ENCODE data around the gene JAML. TPM values are rescaled to one million over a fixed set of nuclear protein-coding genes. Genes with fewer than 3 reads are reported as not detected.
A peak's percentile ranks its signal among the peaks of the same experiment; 100 is the strongest.

The JAML gene
- total RNA-seq, 1 donor from 2014 or later, result 0.09 TPM

- TF ChIP-seq, protein P1, sequence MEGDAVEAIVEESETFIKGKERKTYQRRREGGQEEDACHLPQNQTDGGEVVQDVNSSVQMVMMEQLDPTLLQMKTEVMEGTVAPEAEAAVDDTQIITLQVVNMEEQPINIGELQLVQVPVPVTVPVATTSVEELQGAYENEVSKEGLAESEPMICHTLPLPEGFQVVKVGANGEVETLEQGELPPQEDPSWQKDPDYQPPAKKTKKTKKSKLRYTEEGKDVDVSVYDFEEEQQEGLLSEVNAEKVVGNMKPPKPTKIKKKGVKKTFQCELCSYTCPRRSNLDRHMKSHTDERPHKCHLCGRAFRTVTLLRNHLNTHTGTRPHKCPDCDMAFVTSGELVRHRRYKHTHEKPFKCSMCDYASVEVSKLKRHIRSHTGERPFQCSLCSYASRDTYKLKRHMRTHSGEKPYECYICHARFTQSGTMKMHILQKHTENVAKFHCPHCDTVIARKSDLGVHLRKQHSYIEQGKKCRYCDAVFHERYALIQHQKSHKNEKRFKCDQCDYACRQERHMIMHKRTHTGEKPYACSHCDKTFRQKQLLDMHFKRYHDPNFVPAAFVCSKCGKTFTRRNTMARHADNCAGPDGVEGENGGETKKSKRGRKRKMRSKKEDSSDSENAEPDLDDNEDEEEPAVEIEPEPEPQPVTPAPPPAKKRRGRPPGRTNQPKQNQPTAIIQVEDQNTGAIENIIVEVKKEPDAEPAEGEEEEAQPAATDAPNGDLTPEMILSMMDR (IDR thresholded peaks at IDR 0.05), result no peak
- TF ChIP-seq EZH2 (IDR thresholded peaks at IDR 0.05) (no peak), EZH2phosphoT487 (IDR thresholded peaks at IDR 0.05) (no peak)
- peaks cover 84% of the 10 kb centered on the region for H3K27me3 ChIP-seq
- no peak overlapping the region for H3K9ac ChIP-seq
- H3K4me3 ChIP-seq, result no peak overlapping the region
- no peaks in the 10 kb centered on the region for H4K20me1 ChIP-seq (ENCODE audit: low read depth)
- Mint-ChIP-seq H3K36me3 (no peaks in the 10 kb centered on the region), H3K4me1 (peaks cover 23% of the 10 kb centered on the region), H3K27me3 (ENCODE audit: insufficient read depth, low read depth) (peaks cover 4% of the 10 kb centered on the region), H3K4me3 (no peak overlapping the region), H3K9me3 (no peaks in the 10 kb centered on the region), H3K27ac (no peak overlapping the region)
- H2AFZ ChIP-seq (replicated peaks), result no peak overlapping the region
- DNase-seq (ENCODE audit: low spot score), result no peak
- H3K4me2 ChIP-seq, result no peak overlapping the region
- no peaks in the 10 kb centered on the region for H3K36me3 ChIP-seq
- no peaks in the 10 kb centered on the region for H3K79me2 ChIP-seq (ENCODE audit: low read depth)
- peaks cover 19% of the 10 kb centered on the region for H3F3A ChIP-seq (ENCODE audit: low read depth)
- no peak overlapping the region for H3K27ac ChIP-seq
- no peaks in the 10 kb centered on the region for H3K9me3 ChIP-seq (ENCODE audit: low read depth)
- H3K4me1 ChIP-seq, result peaks cover 23% of the 10 kb centered on the region
These were observed 42.7 kb upstream of the JAML start for GRCh38 chr11:118267486-118267885.

DNA sequence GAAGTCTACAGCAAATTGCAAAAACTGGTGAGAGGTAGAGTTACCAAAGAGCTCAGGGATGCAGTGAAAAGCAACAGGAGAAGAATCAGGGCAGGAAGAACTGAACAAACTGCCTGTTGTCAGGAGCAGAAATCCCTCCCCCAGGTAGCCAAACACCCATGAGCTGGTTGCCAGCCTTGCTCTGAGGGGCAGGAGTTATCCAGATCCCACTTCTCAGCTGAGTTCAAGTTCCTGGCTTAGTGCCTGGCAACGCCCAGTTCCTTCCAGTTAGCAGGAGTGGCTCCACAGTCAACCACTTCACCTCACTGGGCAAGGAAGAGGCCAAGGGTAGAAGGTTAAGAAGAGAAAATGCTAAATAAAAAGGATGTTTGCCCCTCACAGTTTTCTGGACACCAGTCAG is 41.1 kb upstream of the JAML start:
- no peak for TF ChIP-seq EZH2 (IDR thresholded peaks at IDR 0.05)
- no peak for TF ChIP-seq EZH2phosphoT487 (IDR thresholded peaks at IDR 0.05)
- TF ChIP-seq, protein P1 (IDR thresholded peaks at IDR 0.05), result no peak
- H2AFZ ChIP-seq (replicated peaks), result no peak overlapping the region

DNA sequence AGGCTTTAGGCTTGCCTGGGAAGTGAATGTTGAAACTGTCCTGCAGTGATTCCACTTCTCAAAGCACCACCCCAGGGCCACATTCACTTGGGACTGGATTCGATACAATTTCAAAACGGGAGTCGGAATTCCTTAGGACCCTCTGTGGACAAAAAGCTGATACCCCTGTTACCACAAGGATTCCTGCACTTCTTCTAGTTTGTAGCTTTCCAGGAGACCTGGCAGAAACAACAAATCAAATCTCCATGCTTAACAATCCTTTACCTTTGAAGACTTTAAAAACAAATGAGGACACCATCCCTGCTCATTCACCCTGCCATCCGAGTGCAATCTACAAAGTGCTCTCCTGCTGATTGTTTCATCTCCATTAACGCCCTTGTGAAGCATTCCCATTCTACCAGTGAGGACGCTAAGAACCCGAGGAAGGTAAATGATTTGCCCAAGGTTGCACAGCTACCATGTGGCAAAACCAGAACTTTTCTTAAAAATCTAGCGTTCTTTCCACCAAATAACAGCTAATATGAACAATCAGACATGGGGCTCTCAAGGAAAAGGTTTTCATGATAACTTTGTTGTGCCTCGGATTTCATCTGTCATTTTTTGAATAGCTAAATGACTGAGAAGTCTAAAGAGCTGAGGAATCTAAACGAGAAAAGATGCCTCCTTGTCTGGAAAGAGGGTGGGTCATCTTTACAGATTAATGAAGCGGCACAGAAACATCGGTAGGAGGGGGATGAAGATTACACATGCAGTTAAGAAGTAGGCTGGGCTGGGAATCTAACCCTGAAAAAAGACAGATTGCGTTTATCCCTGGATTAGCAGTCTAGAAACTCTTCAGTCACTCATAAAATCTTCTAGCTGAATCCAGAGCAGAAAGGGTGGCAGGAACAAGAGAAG is 40.0 kb upstream of the JAML start:
- peaks cover 23% of the 10 kb centered on the region for H3K4me1 ChIP-seq
- DNase-seq (ENCODE audit: low spot score), result peak; percentile 9
- peak overlapping the region; percentile 22 for H3K4me3 ChIP-seq
- H3K9me3 ChIP-seq (ENCODE audit: low read depth), result no peaks in the 10 kb centered on the region
- H2AFZ ChIP-seq (replicated peaks), result peak overlapping the region; percentile 84
- H3K27me3 Mint-ChIP-seq (ENCODE audit: insufficient read depth, low read depth), result peaks cover 8% of the 10 kb centered on the region
- H3K27ac ChIP-seq, result no peak overlapping the region
- TF ChIP-seq, protein P1 (IDR thresholded peaks at IDR 0.05), result no peak
- peak; percentile 27 for TF ChIP-seq EZH2phosphoT487 (IDR thresholded peaks at IDR 0.05)
- H3K36me3 Mint-ChIP-seq, result no peaks in the 10 kb centered on the region
- no peak overlapping the region for H3K9ac ChIP-seq
- peaks cover 19% of the 10 kb centered on the region for H3F3A ChIP-seq (ENCODE audit: low read depth)
- H3K36me3 ChIP-seq, result no peaks in the 10 kb centered on the region
- H3K9me3 Mint-ChIP-seq, result no peaks in the 10 kb centered on the region
- peak overlapping the region; percentile 72 for H3K4me2 ChIP-seq
- no peaks in the 10 kb centered on the region for H4K20me1 ChIP-seq (ENCODE audit: low read depth)
- H3K4me1 Mint-ChIP-seq, result peaks cover 23% of the 10 kb centered on the region
- peaks cover 95% of the 10 kb centered on the region for H3K27me3 ChIP-seq
- no peak overlapping the region for H3K27ac Mint-ChIP-seq
- no peak overlapping the region for H3K4me3 Mint-ChIP-seq
- no peaks in the 10 kb centered on the region for H3K79me2 ChIP-seq (ENCODE audit: low read depth)

More for the DNA sequence above, 41.1 kb upstream of the JAML start:
- Histone ChIP-seq H3F3A (ENCODE audit: low read depth) (peaks cover 19% of the 10 kb centered on the region), H3K27ac (no peak overlapping the region), H3K4me3 (no peak overlapping the region), H3K9ac (no peak overlapping the region), H3K4me2 (no peak overlapping the region), H3K36me3 (no peaks in the 10 kb centered on the region), H3K79me2 (ENCODE audit: low read depth) (no peaks in the 10 kb centered on the region), H3K9me3 (ENCODE audit: low read depth) (no peaks in the 10 kb centered on the region), H4K20me1 (ENCODE audit: low read depth) (no peaks in the 10 kb centered on the region), H3K4me1 (peaks cover 23% of the 10 kb centered on the region), H3K27me3 (peaks cover 97% of the 10 kb centered on the region)
- H3K36me3 Mint-ChIP-seq, result no peaks in the 10 kb centered on the region
- no peak overlapping the region for H3K27ac Mint-ChIP-seq
- H3K27me3 Mint-ChIP-seq (ENCODE audit: insufficient read depth, low read depth), result peaks cover 4% of the 10 kb centered on the region
- no peak overlapping the region for H3K4me3 Mint-ChIP-seq
- no peak for DNase-seq (ENCODE audit: low spot score)
- H3K9me3 Mint-ChIP-seq, result no peaks in the 10 kb centered on the region
- H3K4me1 Mint-ChIP-seq, result peaks cover 23% of the 10 kb centered on the region
